HCT116 (cell line): ENCODE measurements around the gene ART5. TPM values are rescaled to one million over a fixed set of nuclear protein-coding genes. Genes with fewer than 3 reads are reported as not detected.

Experiments used
- ATAC-seq: fragments of 200-7000 bp; cut with Tn5 transposase; 2 replicates; pipeline ENCODE4 v1.9.1; 2020; ENCODE audit warnings: mild to moderate bottlenecking, moderate library complexity
- BruUV-seq: library from RNA; stranded (reverse); fragments of 400-500 nt; replicated peaks from 2 replicates; lab custom pipeline; 2021; lab: Mats Ljungman, UMichigan
- CTCF ChIA-PET: fragments of 300-600 bp; sonication (Branson Sonifier 250); formaldehyde crosslinking; loops from one replicate; lab custom pipeline; 2021; ENCODE audit warnings: antibody characterized with exemption; lab: Charles Lee
- POLR2A ChIA-PET: fragments of 300-600, 350-600 bp; sonication (Branson Sonifier 250); formaldehyde crosslinking; loops from one replicate; lab custom pipeline; 2021; ENCODE audit warnings: antibody characterized with exemption; lab: Charles Lee
- RAD21 ChIA-PET, 2 experiments: fragments of 300-600 bp; sonication (Branson Sonifier 250); formaldehyde crosslinking; loops; one replicate each; lab custom pipeline; 2023; ENCODE audit warnings: low total read pairs in 2 of 2; ENCODE audit not compliant: uncharacterized antibody in 2 of 2, unreplicated experiment in 2 of 2, low non-redundant PET in 1 of 2; lab: Charles Lee
- DNase-seq: peaks from one replicate; pipeline ENCODE4 v3.0.0-alpha.2; 2010; ENCODE audit warnings: low read depth, low spot score
- H2AFZ ChIP-seq: fragments of 200-600 bp; shearing (Covaris generic), sonication (generic); 2 replicates; pipeline ENCODE4 v1.6.1; 2017; ENCODE audit warnings: low read depth, mixed run types, mixed read lengths, antibody characterized with exemption, low read length; ENCODE audit not compliant: poor library complexity, severe bottlenecking
- H3K27ac ChIP-seq: 2 replicates; pipeline ENCODE4 v1.5.1; 2012; ENCODE audit warnings: low read depth, low read length
- H3K27me3 ChIP-seq: fragments of 200-600 bp; sonication (generic); 2 replicates; pipeline ENCODE4 v1.6.1; 2016; ENCODE audit warnings: mixed run types, low read length, mixed read lengths; ENCODE audit not compliant: insufficient read depth
- H3K36me3 ChIP-seq, 2 experiments: fragments of 200-500 bp in 1 of 2; fragments of 200-600 bp in 1 of 2; sonication (Bioruptor generic) in 1 of 2; sonication (generic) in 1 of 2; 2 replicates each; pipeline versions ENCODE4 v1.5.1 to v1.6.1; 2014 to 2016; ENCODE audit warnings: low read length in 2 of 2, inconsistent platforms in 1 of 2, mixed read lengths in 1 of 2, mixed run types in 1 of 2; ENCODE audit not compliant: insufficient read depth in 2 of 2, control insufficient read depth in 1 of 2
- H3K4me1 ChIP-seq, 2 experiments: fragments of 200-600 bp in 1 of 2; sonication (generic) in 1 of 2; 2 replicates each; pipeline versions ENCODE4 v1.5.1 to v1.6.1; 2012 to 2017; ENCODE audit warnings: low read length in 2 of 2, inconsistent platforms in 1 of 2, mild to moderate bottlenecking in 1 of 2, mixed read lengths in 1 of 2, mixed run types in 1 of 2, moderate library complexity in 1 of 2; ENCODE audit not compliant: insufficient read depth in 2 of 2, control insufficient read depth in 1 of 2
- H3K4me2 ChIP-seq: fragments of 200-600 bp; sonication (generic); 2 replicates; pipeline ENCODE4 v1.6.1; 2017; ENCODE audit warnings: mixed run types, low read length, mixed read lengths
- H3K4me3 ChIP-seq, 2 experiments: fragments of 200-600 bp in 1 of 2; sonication (generic) in 1 of 2; replicated peaks in 1 of 2; 2 replicates each; pipeline ENCODE4 v1.5.1; 2011 to 2016; ENCODE audit warnings: low read length in 2 of 2, control low read depth in 1 of 2, low read depth in 1 of 2, mild to moderate bottlenecking in 1 of 2, mixed read lengths in 1 of 2, mixed run types in 1 of 2
- H3K79me2 ChIP-seq: fragments of 200-600 bp; sonication (generic); 2 replicates; pipeline ENCODE4 v1.6.1; 2017; ENCODE audit warnings: mild to moderate bottlenecking, mixed run types, low read length, moderate library complexity, mixed read lengths; ENCODE audit not compliant: insufficient read depth
- H3K9ac ChIP-seq: fragments of 200-600 bp; sonication (generic); 2 replicates; pipeline ENCODE4 v1.6.1; 2016; ENCODE audit warnings: low read length, mixed read lengths
- H3K9me2 ChIP-seq: fragments of 200-600 bp; sonication (generic), shearing (Covaris generic); 2 replicates; pipeline ENCODE4 v1.6.1; 2017; ENCODE audit warnings: mixed run types, mild to moderate bottlenecking, moderate library complexity; ENCODE audit not compliant: insufficient read depth
- H3K9me3 ChIP-seq, 2 experiments: fragments of 200-500 bp in 1 of 2; fragments of 200-600 bp in 1 of 2; sonication (Bioruptor generic) in 1 of 2; sonication (generic) in 1 of 2; 2 replicates each; pipeline ENCODE4 v1.6.1; 2014 to 2017; ENCODE audit warnings: low read length in 2 of 2, mixed read lengths in 2 of 2, inconsistent platforms in 1 of 2, low read depth in 1 of 2, mild to moderate bottlenecking in 1 of 2, mixed run types in 1 of 2, moderate library complexity in 1 of 2; ENCODE audit not compliant: control insufficient read depth in 1 of 2, insufficient read depth in 1 of 2
- H4K20me1 ChIP-seq: fragments of 200-600 bp; sonication (generic), shearing (Covaris generic); 2 replicates; pipeline ENCODE4 v1.6.1; 2017; ENCODE audit warnings: mixed run types, mild to moderate bottlenecking, moderate library complexity; ENCODE audit not compliant: insufficient read depth
- CEBPB ChIP-seq: IDR thresholded peaks from 2 replicates; pipeline ENCODE4 v1.6.1; 2012; ENCODE audit warnings: low read depth
- EZH2 ChIP-seq: fragments of 200-600 bp; sonication (generic); IDR thresholded peaks from 2 replicates; pipeline ENCODE4 v1.6.1; 2017; ENCODE audit warnings: antibody characterized with exemption, mixed run types
- EZH2phosphoT487 ChIP-seq: fragments of 200-600 bp; IDR thresholded peaks from 2 replicates; pipeline ENCODE4 v1.6.1; 2018; ENCODE audit warnings: antibody characterized with exemption, borderline replicate concordance
- FOSL1 ChIP-seq: IDR thresholded peaks from 2 replicates; pipeline ENCODE4 v1.6.1; 2012; ENCODE audit warnings: low read depth
- SIN3A ChIP-seq: IDR thresholded peaks from 2 replicates; pipeline ENCODE4 v1.6.1; 2012; ENCODE audit warnings: low read depth
- SP1 ChIP-seq: IDR thresholded peaks from 2 replicates; pipeline ENCODE4 v1.6.1; 2012; ENCODE audit warnings: low read depth
- SRF ChIP-seq: IDR thresholded peaks from 2 replicates; pipeline ENCODE4 v1.6.1; 2012; ENCODE audit warnings: low read depth
- ZFX ChIP-seq: fragments of 450-650 bp; IDR thresholded peaks from 2 replicates; pipeline ENCODE4 v1.6.1; 2017
- ZNF274 ChIP-seq: fragments of 200-500 bp; sonication (Bioruptor generic); IDR thresholded peaks from 2 replicates; pipeline ENCODE4 v1.6.1; 2014; ENCODE audit warnings: mild to moderate bottlenecking, low read depth, low read length, inconsistent platforms
- intact Hi-C: fragments of 100-400 bp; cut with micrococcal nuclease; formaldehyde crosslinking; loops from 2 replicates; pipeline ENCODE4 v1.10.0; 2022
- total RNA-seq: library from RNA; stranded (reverse); gene quantifications from one replicate; pipeline ENCODE4 v1.2.1, GENCODE V29; 2021; ENCODE audit not compliant: unreplicated experiment
- TF ChIP-seq, protein P1 (sequence below), 3 experiments: fragments of 200-600 bp in 1 of 3; sonication (generic) in 1 of 3; IDR thresholded peaks in 2 of 3; conservative IDR thresholded peaks in 1 of 3; 2 replicates each; pipeline ENCODE4 v1.5.1; 2012 to 2017; ENCODE audit warnings: low read depth in 2 of 3, low read length in 2 of 3, antibody characterized with exemption in 1 of 3, borderline replicate concordance in 1 of 3, control low read depth in 1 of 3, mild to moderate bottlenecking in 1 of 3, mixed read lengths in 1 of 3, mixed run types in 1 of 3, moderate library complexity in 1 of 3; ENCODE audit not compliant: insufficient read depth in 1 of 3
- TF ChIP-seq, protein P2 (sequence below): IDR thresholded peaks from 2 replicates; pipeline ENCODE4 v1.6.1; 2011; ENCODE audit warnings: mild to moderate bottlenecking, low read length, moderate library complexity; ENCODE audit not compliant: insufficient replicate concordance; ENCODE audit errors: extremely low read depth
- TF ChIP-seq, protein P3 (sequence below): IDR thresholded peaks from 2 replicates; pipeline ENCODE4 v1.6.1; 2012

The ART5 gene
- total RNA-seq, 1 experiment from 2014 or later = 5.6 TPM

DNA sequence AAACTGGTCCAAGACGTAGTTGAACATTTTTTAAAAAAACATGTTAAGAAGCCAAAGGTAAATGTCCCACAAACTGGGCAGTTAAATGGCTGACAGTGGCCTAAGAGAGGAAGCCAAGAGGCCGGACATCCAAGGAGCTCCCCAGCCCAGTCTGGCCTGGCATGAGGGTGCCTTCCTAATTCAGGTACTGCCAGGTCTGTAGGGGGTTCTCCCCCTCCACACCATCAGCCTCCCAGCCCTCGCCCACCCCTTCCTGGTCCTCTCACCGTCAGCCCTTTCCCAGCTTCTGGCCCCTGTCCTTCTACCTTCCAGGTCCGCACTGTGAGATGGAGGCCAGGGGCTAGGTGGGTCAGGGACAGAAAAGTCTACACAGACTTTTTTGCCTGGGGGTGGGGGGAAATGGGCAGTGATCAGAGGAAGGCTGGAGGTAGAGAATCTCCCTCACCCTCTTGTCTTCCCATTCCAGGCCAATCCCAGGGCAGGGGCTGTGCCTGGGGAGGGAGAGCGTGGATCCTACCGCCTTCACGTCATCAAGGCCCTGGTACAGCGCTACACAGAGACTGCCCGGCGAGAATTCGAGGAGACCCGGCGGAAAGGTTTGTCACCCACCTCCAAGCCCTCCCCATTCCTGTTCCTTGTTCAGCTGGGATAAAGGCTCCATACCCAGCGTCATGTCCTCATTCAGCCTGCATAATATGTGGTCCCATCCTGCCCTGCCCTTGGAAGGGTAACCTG, 6.0 kb downstream of the ART5 start:
- ChIA-PET CTCF (no interaction called here), POLR2A (no interaction called here), RAD21 (no interaction called here)
- intact Hi-C loops = no loop called here
- BruUV-seq = no TSS peak
- Histone ChIP-seq H3K27me3 (no peaks in the 10 kb centered on the region), H4K20me1 (no peaks in the 10 kb centered on the region), H3K9me2 (no peaks in the 10 kb centered on the region), H3K4me2 (no peak overlapping the region), H3K79me2 (no peaks in the 10 kb centered on the region), H3K9ac (no peak overlapping the region), H3K27ac (no peak overlapping the region), H3K9me3 (no peaks in the 10 kb centered on the region), H3K36me3 (no peaks in the 10 kb centered on the region), H3K4me3 (no peak overlapping the region), H2AFZ (no peak overlapping the region), H3K4me1 (no peaks in the 10 kb centered on the region)
- TF ChIP-seq, protein P1, sequence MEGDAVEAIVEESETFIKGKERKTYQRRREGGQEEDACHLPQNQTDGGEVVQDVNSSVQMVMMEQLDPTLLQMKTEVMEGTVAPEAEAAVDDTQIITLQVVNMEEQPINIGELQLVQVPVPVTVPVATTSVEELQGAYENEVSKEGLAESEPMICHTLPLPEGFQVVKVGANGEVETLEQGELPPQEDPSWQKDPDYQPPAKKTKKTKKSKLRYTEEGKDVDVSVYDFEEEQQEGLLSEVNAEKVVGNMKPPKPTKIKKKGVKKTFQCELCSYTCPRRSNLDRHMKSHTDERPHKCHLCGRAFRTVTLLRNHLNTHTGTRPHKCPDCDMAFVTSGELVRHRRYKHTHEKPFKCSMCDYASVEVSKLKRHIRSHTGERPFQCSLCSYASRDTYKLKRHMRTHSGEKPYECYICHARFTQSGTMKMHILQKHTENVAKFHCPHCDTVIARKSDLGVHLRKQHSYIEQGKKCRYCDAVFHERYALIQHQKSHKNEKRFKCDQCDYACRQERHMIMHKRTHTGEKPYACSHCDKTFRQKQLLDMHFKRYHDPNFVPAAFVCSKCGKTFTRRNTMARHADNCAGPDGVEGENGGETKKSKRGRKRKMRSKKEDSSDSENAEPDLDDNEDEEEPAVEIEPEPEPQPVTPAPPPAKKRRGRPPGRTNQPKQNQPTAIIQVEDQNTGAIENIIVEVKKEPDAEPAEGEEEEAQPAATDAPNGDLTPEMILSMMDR (IDR thresholded peaks at IDR 0.05 in 2 of 3, conservative IDR thresholded peaks at IDR 0.05 in 1 of 3; ENCODE audit: borderline replicate concordance in 1 of 3, insufficient read depth in 1 of 3, low read depth in 2 of 3, low read length in 2 of 3) = no peak
- TF ChIP-seq ZFX (no peak), ZNF274 (no peak), SP1 (no peak), FOSL1 (no peak), SRF (no peak), EZH2 (no peak), EZH2phosphoT487 (no peak), SIN3A (no peak), CEBPB (no peak)
- TF ChIP-seq, protein P2, sequence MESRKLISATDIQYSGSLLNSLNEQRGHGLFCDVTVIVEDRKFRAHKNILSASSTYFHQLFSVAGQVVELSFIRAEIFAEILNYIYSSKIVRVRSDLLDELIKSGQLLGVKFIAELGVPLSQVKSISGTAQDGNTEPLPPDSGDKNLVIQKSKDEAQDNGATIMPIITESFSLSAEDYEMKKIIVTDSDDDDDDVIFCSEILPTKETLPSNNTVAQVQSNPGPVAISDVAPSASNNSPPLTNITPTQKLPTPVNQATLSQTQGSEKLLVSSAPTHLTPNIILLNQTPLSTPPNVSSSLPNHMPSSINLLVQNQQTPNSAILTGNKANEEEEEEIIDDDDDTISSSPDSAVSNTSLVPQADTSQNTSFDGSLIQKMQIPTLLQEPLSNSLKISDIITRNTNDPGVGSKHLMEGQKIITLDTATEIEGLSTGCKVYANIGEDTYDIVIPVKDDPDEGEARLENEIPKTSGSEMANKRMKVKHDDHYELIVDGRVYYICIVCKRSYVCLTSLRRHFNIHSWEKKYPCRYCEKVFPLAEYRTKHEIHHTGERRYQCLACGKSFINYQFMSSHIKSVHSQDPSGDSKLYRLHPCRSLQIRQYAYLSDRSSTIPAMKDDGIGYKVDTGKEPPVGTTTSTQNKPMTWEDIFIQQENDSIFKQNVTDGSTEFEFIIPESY = no peak
- TF ChIP-seq, protein P3, sequence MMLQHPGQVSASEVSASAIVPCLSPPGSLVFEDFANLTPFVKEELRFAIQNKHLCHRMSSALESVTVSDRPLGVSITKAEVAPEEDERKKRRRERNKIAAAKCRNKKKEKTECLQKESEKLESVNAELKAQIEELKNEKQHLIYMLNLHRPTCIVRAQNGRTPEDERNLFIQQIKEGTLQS = no peak
- ATAC-seq = no peak
- no peak for DNase-seq
